Measurements from ENCODE around the gene CYP26B1. TPM values are rescaled to one million over a fixed set of nuclear protein-coding genes. Genes with fewer than 3 reads are reported as not detected.
A peak's percentile ranks its signal among the peaks of the same experiment; 100 is the strongest.

The CYP26B1 gene
- total RNA-seq, 2 donors from 2014 or later: 0.52 to 4.9 TPM

GRCh38 chr2:72134997-72135800 is 12.5 kb downstream of the CYP26B1 start:
- no peaks in the 10 kb centered on the region for H3K27me3 ChIP-seq
- intact Hi-C loops (cut with DNase I): no loop called here
- no peak overlapping the region for H3K27ac ChIP-seq
- no peak for ATAC-seq
- no peaks in the 10 kb centered on the region for H3K9me3 ChIP-seq
- no peak overlapping the region for H3K4me3 ChIP-seq
- peaks cover 16% of the 10 kb centered on the region for H3K4me1 ChIP-seq
- no peaks in the 10 kb centered on the region for H3K36me3 ChIP-seq (replicated peaks in 1 of 2; ENCODE audit: insufficient read depth in 1 of 2, low read depth in 2 of 2)
- WGBS, 2 donors: 73 to 81% methylated on average over 9 to 19 of the region's 19 CpGs
- DNase-seq: no peak
- TF ChIP-seq POLR2A (IDR thresholded peaks at IDR 0.05): no peak
- TF ChIP-seq, protein P1, sequence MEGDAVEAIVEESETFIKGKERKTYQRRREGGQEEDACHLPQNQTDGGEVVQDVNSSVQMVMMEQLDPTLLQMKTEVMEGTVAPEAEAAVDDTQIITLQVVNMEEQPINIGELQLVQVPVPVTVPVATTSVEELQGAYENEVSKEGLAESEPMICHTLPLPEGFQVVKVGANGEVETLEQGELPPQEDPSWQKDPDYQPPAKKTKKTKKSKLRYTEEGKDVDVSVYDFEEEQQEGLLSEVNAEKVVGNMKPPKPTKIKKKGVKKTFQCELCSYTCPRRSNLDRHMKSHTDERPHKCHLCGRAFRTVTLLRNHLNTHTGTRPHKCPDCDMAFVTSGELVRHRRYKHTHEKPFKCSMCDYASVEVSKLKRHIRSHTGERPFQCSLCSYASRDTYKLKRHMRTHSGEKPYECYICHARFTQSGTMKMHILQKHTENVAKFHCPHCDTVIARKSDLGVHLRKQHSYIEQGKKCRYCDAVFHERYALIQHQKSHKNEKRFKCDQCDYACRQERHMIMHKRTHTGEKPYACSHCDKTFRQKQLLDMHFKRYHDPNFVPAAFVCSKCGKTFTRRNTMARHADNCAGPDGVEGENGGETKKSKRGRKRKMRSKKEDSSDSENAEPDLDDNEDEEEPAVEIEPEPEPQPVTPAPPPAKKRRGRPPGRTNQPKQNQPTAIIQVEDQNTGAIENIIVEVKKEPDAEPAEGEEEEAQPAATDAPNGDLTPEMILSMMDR (IDR thresholded peaks at IDR 0.05): no peak

GRCh38 chr2:72134408-72134996 is 13.2 kb downstream of the CYP26B1 start:
- H3K27ac ChIP-seq: no peak overlapping the region
- ATAC-seq (no peak), DNase-seq (no peak)
- no peaks in the 10 kb centered on the region for H3K27me3 ChIP-seq
- no peak overlapping the region for H3K4me3 ChIP-seq
- no peak for TF ChIP-seq POLR2A (IDR thresholded peaks at IDR 0.05)
- TF ChIP-seq, protein P1 (IDR thresholded peaks at IDR 0.05): no peak
- 54 to 60% methylated on average over 9 to 10 of the region's 10 CpGs for WGBS, 2 donors
- H3K4me1 ChIP-seq: peaks cover 16% of the 10 kb centered on the region
- H3K9me3 ChIP-seq: no peaks in the 10 kb centered on the region
- intact Hi-C loops (cut with DNase I): no loop called here
- no peaks in the 10 kb centered on the region for H3K36me3 ChIP-seq (replicated peaks in 1 of 2; ENCODE audit: insufficient read depth in 1 of 2, low read depth in 2 of 2)

DNA sequence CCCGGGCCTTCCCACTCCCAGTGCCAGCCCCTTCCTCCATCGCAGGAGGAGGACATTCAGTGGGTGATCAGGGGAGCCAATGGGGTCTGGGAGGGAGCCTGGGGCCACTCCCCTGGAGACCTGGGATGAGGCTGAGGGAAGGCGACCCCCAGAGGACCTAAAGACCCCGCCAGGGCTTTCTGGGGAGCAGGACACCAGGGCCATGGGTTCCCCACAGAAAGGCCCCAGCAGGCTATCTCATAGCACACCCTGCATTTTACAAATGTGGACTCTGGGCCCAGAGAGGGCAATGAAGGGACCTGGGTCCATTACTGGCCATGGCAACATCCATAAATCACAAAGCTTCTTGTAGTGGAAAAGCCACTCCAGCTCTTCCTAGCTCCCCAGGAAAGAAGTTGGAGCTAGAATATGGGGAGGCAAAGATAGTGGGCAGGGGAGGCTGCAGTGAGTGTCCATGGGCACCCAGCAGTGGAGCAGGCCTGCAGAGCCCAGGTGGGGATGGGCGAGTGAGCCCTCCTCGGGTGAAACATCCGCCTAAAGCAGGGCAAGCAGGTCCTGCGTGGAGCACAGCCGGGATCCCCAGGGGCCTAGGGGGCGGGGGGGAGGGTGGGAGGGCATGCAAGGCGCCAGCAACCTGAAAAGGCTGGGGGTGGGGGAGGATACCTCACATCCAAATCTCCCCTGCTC is 13.8 kb downstream of the CYP26B1 start:
- Histone ChIP-seq H3K9me3 (no peaks in the 10 kb centered on the region), H3K4me1 (peaks cover 16% of the 10 kb centered on the region), H3K4me3 (no peak overlapping the region), H3K27ac (no peak overlapping the region), H3K36me3 (replicated peaks in 1 of 2; ENCODE audit: insufficient read depth in 1 of 2, low read depth in 2 of 2) (no peaks in the 10 kb centered on the region), H3K27me3 (no peaks in the 10 kb centered on the region)
- TF ChIP-seq, protein P1 (IDR thresholded peaks at IDR 0.05): no peak
- TF ChIP-seq POLR2A (IDR thresholded peaks at IDR 0.05): no peak
- intact Hi-C loops (cut with DNase I): no loop called here
- DNase-seq (no peak), ATAC-seq (no peak)
- WGBS, 2 donors: 58 to 67% methylated on average over 6 to 10 of the region's 11 CpGs

- H3K27ac ChIP-seq: no peak overlapping the region
- 88 to 91% methylated on average over 19 to 27 of the region's 29 CpGs for WGBS, 2 donors
- H3K4me1 ChIP-seq: peaks cover 9% of the 10 kb centered on the region
- H3K27me3 ChIP-seq: no peaks in the 10 kb centered on the region
- TF ChIP-seq, protein P1 (IDR thresholded peaks at IDR 0.05): no peak
- no peak for TF ChIP-seq POLR2A (IDR thresholded peaks at IDR 0.05)
- peak in 1 of 4 donors; percentile 5 for DNase-seq
- ATAC-seq: no peak
- no peak overlapping the region for H3K4me3 ChIP-seq
- intact Hi-C loops (cut with DNase I): no loop called here
- no peaks in the 10 kb centered on the region for H3K36me3 ChIP-seq (replicated peaks in 1 of 2; ENCODE audit: insufficient read depth in 1 of 2, low read depth in 2 of 2)
- no peaks in the 10 kb centered on the region for H3K9me3 ChIP-seq
These were observed 14.5 kb downstream of the CYP26B1 start for GRCh38 chr2:72132981-72133720.

Data from body of pancreas (tissue), 4 donors.